ENCODE data around the gene TRIM37.

DNA sequence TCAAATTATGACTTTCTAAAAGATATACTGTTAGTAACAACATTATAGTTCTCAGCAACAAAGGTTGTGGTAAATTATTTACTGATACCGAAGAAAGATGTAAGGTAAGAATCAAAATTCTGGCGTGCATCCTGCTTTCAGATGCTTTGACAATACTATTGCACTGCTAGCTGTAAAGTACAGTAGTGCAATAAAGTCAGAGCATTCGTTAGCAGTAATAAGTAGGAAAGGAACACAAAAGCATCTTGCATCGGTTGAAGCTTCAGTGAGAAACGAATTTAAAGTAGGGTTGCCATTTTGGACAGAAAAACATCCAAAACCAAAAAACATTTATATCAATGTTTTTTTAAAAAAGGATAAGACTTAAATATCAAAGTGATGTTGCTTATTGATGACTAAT is 44.3 kb upstream of the TRIM37 start:
- no peak for TF ChIP-seq CTCF (IDR thresholded peaks at IDR 0.05; ENCODE audit: low read depth, low read length, missing input control)
- TF ChIP-seq, protein P1, sequence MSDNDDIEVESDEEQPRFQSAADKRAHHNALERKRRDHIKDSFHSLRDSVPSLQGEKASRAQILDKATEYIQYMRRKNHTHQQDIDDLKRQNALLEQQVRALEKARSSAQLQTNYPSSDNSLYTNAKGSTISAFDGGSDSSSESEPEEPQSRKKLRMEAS (IDR thresholded peaks at IDR 0.05) = no peak
- TF ChIP-seq JUND (IDR thresholded peaks at IDR 0.05) = no peak
- no peak for TF ChIP-seq HNF4A (conservative IDR thresholded peaks at IDR 0.05)
- TF ChIP-seq RAD21 (IDR thresholded peaks at IDR 0.05) = no peak

Measured in liver (tissue), 3 donors.